IMR-90 (cell line): ENCODE measurements around the gene IL17C. TPM values are rescaled to one million over a fixed set of nuclear protein-coding genes. Genes with fewer than 3 reads are reported as not detected.

Experiments used
- ATAC-seq: fragments of 200-7000 bp; cut with Tn5 transposase; 2 replicates; pipeline ENCODE4 v1.9.1; 2020; ENCODE audit warnings: low read depth, mild to moderate bottlenecking, moderate library complexity
- BruUV-seq: library from RNA; stranded (reverse); fragments of 400-500 nt; replicated peaks from 2 replicates; lab custom pipeline; 2021; lab: Mats Ljungman, UMichigan
- CTCF ChIA-PET: fragments of 300-600 bp; formaldehyde crosslinking; extraction: SDS; loops from one replicate; lab custom pipeline; 2021; ENCODE audit warnings: antibody characterized with exemption; lab: Yijun Ruan, JAX
- POLR2A ChIA-PET: fragments of 300-600 bp; sonication (Branson Sonifier 250); formaldehyde crosslinking; loops from one replicate; lab custom pipeline; 2022; ENCODE audit warnings: antibody characterized with exemption; ENCODE audit not compliant: unreplicated experiment; lab: Charles Lee
- DNase-seq: peaks from one replicate; pipeline ENCODE4 v3.0.0; 2013
- H2AFZ ChIP-seq: replicated peaks from 2 replicates; pipeline ENCODE3; 2013; ENCODE audit warnings: low read length, mild to moderate bottlenecking; ENCODE audit not compliant: poor library complexity
- H2AK5ac ChIP-seq: 2 replicates; pipeline ENCODE4 v1.6.1; 2013; ENCODE audit warnings: low read depth, low read length, inconsistent platforms
- H2AK9ac ChIP-seq: replicated peaks from 2 replicates; pipeline ENCODE3; 2013; ENCODE audit warnings: mild to moderate bottlenecking, low read depth, low read length, moderate library complexity; ENCODE audit not compliant: poor library complexity
- H2BK120ac ChIP-seq: 2 replicates; pipeline ENCODE4 v1.6.1; 2013; ENCODE audit warnings: low read depth, low read length, inconsistent platforms
- H2BK15ac ChIP-seq: 3 replicates; pipeline ENCODE4 v1.6.1; 2013; ENCODE audit warnings: low read depth, low read length, inconsistent platforms
- H2BK20ac ChIP-seq: 2 replicates; pipeline ENCODE4 v1.6.1; 2013; ENCODE audit warnings: low read depth, mild to moderate bottlenecking, inconsistent platforms, low read length, moderate library complexity
- H2BK5ac ChIP-seq: 2 replicates; pipeline ENCODE4 v1.6.1; 2013; ENCODE audit warnings: mild to moderate bottlenecking, low read depth, low read length, inconsistent platforms; ENCODE audit not compliant: poor library complexity, severe bottlenecking
- H3K14ac ChIP-seq: replicated peaks from 2 replicates; pipeline ENCODE4 v1.6.1; 2013; ENCODE audit warnings: low read depth, low read length, inconsistent platforms
- H3K18ac ChIP-seq: 2 replicates; pipeline ENCODE4 v1.6.1; 2013; ENCODE audit warnings: low read depth, low read length, control low read depth
- H3K23ac ChIP-seq: 2 replicates; pipeline ENCODE4 v1.6.1; 2013; ENCODE audit warnings: low read depth, low read length, inconsistent platforms
- H3K27ac ChIP-seq: 2 replicates; pipeline ENCODE4 v1.5.1; 2013; ENCODE audit warnings: mild to moderate bottlenecking, control low read depth, low read length; ENCODE audit not compliant: insufficient read depth
- H3K27me3 ChIP-seq: 2 replicates; pipeline ENCODE4 v1.6.1; 2013; ENCODE audit warnings: low read length; ENCODE audit not compliant: control insufficient read depth, insufficient read depth
- H3K36me3 ChIP-seq: 2 replicates; pipeline ENCODE4 v1.6.1; 2013; ENCODE audit warnings: low read length, mixed read lengths; ENCODE audit not compliant: control insufficient read depth, insufficient read depth
- H3K4ac ChIP-seq: 2 replicates; pipeline ENCODE4 v1.6.1; 2013; ENCODE audit warnings: low read depth, low read length, inconsistent platforms
- H3K4me1 ChIP-seq: 2 replicates; pipeline ENCODE4 v1.6.1; 2013; ENCODE audit warnings: low read length, mixed read lengths; ENCODE audit not compliant: control insufficient read depth, insufficient read depth
- H3K4me2 ChIP-seq: 2 replicates; pipeline ENCODE4 v1.6.1; 2013; ENCODE audit warnings: low read depth, mild to moderate bottlenecking, control low read depth, low read length, moderate library complexity
- H3K4me3 ChIP-seq: 2 replicates; pipeline ENCODE4 v1.5.1; 2013; ENCODE audit warnings: low read depth, mild to moderate bottlenecking, control low read depth, low read length, moderate library complexity; ENCODE audit not compliant: insufficient read depth
- H3K56ac ChIP-seq: 2 replicates; pipeline ENCODE4 v1.6.1; 2013; ENCODE audit warnings: low read length, inconsistent platforms; ENCODE audit not compliant: insufficient read depth; ENCODE audit errors: extremely low read depth
- H3K79me1 ChIP-seq, 2 experiments: 2 replicates each; pipeline ENCODE4 v1.6.1; 2013; ENCODE audit warnings: low read length in 2 of 2, inconsistent platforms in 1 of 2, low read depth in 1 of 2
- H3K9ac ChIP-seq: 2 replicates; pipeline ENCODE4 v1.6.1; 2013; ENCODE audit warnings: low read depth, low read length, control low read depth
- H3K9me1 ChIP-seq: 2 replicates; pipeline ENCODE4 v1.6.1; 2013; ENCODE audit warnings: low read length, inconsistent platforms; ENCODE audit not compliant: insufficient read depth
- H3K9me3 ChIP-seq: 2 replicates; pipeline ENCODE4 v1.6.1; 2013; ENCODE audit warnings: low read length; ENCODE audit not compliant: control insufficient read depth, insufficient read depth
- H4K20me1 ChIP-seq: 2 replicates; pipeline ENCODE4 v1.6.1; 2013; ENCODE audit warnings: low read length, inconsistent platforms; ENCODE audit not compliant: insufficient read depth
- H4K5ac ChIP-seq: 2 replicates; pipeline ENCODE4 v1.6.1; 2013; ENCODE audit warnings: mild to moderate bottlenecking, low read depth, low read length, control low read depth
- H4K8ac ChIP-seq, 2 experiments: 2 replicates each; pipeline ENCODE4 v1.6.1; 2013; ENCODE audit warnings: low read depth in 2 of 2, low read length in 2 of 2, control low read depth in 1 of 2, inconsistent platforms in 1 of 2
- H4K91ac ChIP-seq: 2 replicates; pipeline ENCODE4 v1.6.1; 2013; ENCODE audit warnings: low read depth, low read length, inconsistent platforms; ENCODE audit not compliant: insufficient read depth
- CEBPB ChIP-seq: IDR thresholded peaks from 2 replicates; pipeline ENCODE4 v1.6.1; 2012; ENCODE audit warnings: low read depth, low read length, improper control_type of control experiment
- CHD1 ChIP-seq: IDR thresholded peaks from 2 replicates; pipeline ENCODE4 v1.6.1; 2012; ENCODE audit warnings: low read depth, low read length, improper control_type of control experiment
- FOS ChIP-seq: fragments of 150-350 bp; IDR thresholded peaks from 2 replicates; pipeline ENCODE4 v1.6.1; 2016; ENCODE audit warnings: low read depth, low read length
- SMC3 ChIP-seq: fragments of 150-350 bp; IDR thresholded peaks from 2 replicates; pipeline ENCODE4 v1.6.1; 2016; ENCODE audit warnings: low read depth, mild to moderate bottlenecking, antibody characterized with exemption, low read length, moderate library complexity
- WGBS, 2 experiments: methylation state at CpG; one replicate each; pipeline versions ENCODE4 v1.1.5 to v1.1.7; 2013; ENCODE audit warnings: missing lambda C conversion rate in 2 of 2; ENCODE audit not compliant: insufficient read length in 1 of 2; ENCODE audit errors: extremely low coverage in 2 of 2; 5-methylcytosine and 5-hydroxymethylcytosine counted together
- dilution Hi-C: fragments of 300-500 bp; cut with HindIII; formaldehyde crosslinking; loops from one replicate; pipeline ENCODE4 v1.14.3; 2018; ENCODE audit warnings: low sequenced_read_pairs; ENCODE audit not compliant: unreplicated experiment
- in situ Hi-C: fragments of 300-500 bp; cut with MboI; formaldehyde crosslinking; loops from 3 replicates; pipeline ENCODE4 v1.14.3; 2019; ENCODE audit warnings: low sequenced_read_pairs, inconsistent platforms, mixed read lengths
- intact Hi-C: fragments of 100-400 bp; cut with micrococcal nuclease; formaldehyde crosslinking; loops from 2 replicates; pipeline ENCODE4 v1.10.0; 2022
- polyA plus RNA-seq, 3 experiments: library from polyadenylated mRNA; depleted of rRNA; stranded (reverse); fragments of >200 nt; gene quantifications; 2 replicates each; pipeline ENCODE4 v1.2.3, GENCODE V29; 2012; ENCODE audit warnings: low replicate concordance in 1 of 3
- total RNA-seq: library from RNA; depleted of rRNA; stranded (reverse); fragments of >200 nt; gene quantifications from 2 replicates; pipeline ENCODE4 v1.2.3, GENCODE V29; 2012
- TF ChIP-seq, protein P1 (sequence below): fragments of 150-350 bp; IDR thresholded peaks from 2 replicates; pipeline ENCODE4 v1.6.1; 2017; ENCODE audit warnings: mild to moderate bottlenecking, antibody characterized with exemption, low read length, low read depth
- TF ChIP-seq, protein P2 (sequence below): fragments of 150-350 bp; IDR thresholded peaks from 2 replicates; pipeline ENCODE4 v1.6.1; 2016; ENCODE audit warnings: low read depth, mild to moderate bottlenecking, low read length, moderate library complexity, borderline replicate concordance

IL17C gene
- total and polyA plus RNA-seq, 2 of the 4 experiments (the other 2 are of a cell fraction), result 0.09 TPM; not detected in 1

DNA sequence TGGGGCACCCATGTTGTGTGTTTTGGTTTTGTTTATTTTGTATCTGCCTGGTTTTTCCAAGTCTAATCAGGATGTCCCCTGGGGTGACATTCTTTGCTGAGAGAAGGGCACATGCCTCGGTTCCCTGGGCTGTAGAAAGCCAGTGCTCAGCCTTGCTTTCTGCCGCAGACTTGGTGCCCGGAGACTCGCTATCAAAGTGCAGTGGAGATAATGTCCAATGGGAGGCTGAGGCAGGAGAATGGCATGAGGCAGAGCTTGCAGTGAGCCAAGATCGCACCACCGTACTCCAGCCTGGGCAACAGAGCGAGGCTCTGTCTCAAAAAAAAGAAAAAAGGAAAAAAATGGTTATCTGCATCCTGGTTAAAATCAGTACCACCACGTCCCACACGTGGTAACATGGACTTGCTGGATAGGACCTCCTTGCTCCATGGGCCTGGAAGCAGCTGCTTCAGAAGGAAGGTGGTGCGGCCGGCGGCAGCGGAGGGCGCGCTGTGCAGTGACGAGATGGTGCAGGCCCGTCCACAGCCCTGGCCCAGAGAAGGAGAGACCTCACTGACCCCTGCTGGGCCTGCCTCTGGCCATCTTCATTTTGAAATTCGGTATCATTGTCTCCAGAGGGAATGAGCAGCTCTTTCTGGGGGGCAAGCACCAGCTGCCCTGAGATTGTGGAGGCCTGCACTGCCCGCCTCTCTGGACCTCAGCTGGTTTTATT is 19.3 kb upstream of the IL17C start:
- Histone ChIP-seq H4K5ac (peak overlapping the region; percentile 51), H3K36me3 (peaks cover 29% of the 10 kb centered on the region), H3K27me3 (no peaks in the 10 kb centered on the region), H3K9ac (no peak overlapping the region), H2AFZ (no peak overlapping the region), H3K4me1 (peaks cover 29% of the 10 kb centered on the region), H3K9me1 (peaks cover 29% of the 10 kb centered on the region), H3K14ac (no peak overlapping the region), H3K79me1 (peaks cover 8 to 81% of the 10 kb centered on the region in 2 experiments), H2BK15ac (peak overlapping the region; percentile 29; the same call in 2 of the 3 replicates), H3K4me2 (no peak overlapping the region), H2AK9ac (peak overlapping the region; percentile 10), H3K18ac (peak overlapping the region; percentile 35; the same call in 1 of the 2 replicates), H2BK20ac (peak overlapping the region; percentile 62; the same call in 1 of the 2 replicates), H3K4me3 (no peak overlapping the region), H3K9me3 (no peaks in the 10 kb centered on the region), H4K8ac (peak overlapping the region; percentile 23 to 51; a peak in 3 of 4 replicates), H2BK5ac (peak overlapping the region; percentile 84), H2AK5ac (peak overlapping the region; percentile 88), H3K23ac (no peak overlapping the region), H4K20me1 (peaks cover 82% of the 10 kb centered on the region), H3K56ac (no peak overlapping the region), H4K91ac (peak overlapping the region; percentile 82), H3K27ac (no peak overlapping the region; the same call in 1 of the 2 replicates), H3K4ac (peak overlapping the region; percentile 68), H2BK120ac (peak overlapping the region; percentile 55; the same call in 1 of the 2 replicates)
- BruUV-seq, result no TSS peak
- ChIA-PET POLR2A (no interaction called here), CTCF (no interaction called here)
- ATAC-seq (no peak), DNase-seq (no peak)
- WGBS, 2 experiments, result 91% methylated on average over 11 of the region's 19 CpGs; no CpG with 5 or more reads in 1 of the 2 experiments
- in situ Hi-C loops (no loop called here), intact Hi-C loops (no loop called here), dilution Hi-C loops (no loop called here)
- TF ChIP-seq, protein P1, sequence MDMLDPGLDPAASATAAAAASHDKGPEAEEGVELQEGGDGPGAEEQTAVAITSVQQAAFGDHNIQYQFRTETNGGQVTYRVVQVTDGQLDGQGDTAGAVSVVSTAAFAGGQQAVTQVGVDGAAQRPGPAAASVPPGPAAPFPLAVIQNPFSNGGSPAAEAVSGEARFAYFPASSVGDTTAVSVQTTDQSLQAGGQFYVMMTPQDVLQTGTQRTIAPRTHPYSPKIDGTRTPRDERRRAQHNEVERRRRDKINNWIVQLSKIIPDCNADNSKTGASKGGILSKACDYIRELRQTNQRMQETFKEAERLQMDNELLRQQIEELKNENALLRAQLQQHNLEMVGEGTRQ, result no peak
- TF ChIP-seq FOS (no peak), CEBPB (no peak), SMC3 (no peak), CHD1 (no peak)
- TF ChIP-seq, protein P2, sequence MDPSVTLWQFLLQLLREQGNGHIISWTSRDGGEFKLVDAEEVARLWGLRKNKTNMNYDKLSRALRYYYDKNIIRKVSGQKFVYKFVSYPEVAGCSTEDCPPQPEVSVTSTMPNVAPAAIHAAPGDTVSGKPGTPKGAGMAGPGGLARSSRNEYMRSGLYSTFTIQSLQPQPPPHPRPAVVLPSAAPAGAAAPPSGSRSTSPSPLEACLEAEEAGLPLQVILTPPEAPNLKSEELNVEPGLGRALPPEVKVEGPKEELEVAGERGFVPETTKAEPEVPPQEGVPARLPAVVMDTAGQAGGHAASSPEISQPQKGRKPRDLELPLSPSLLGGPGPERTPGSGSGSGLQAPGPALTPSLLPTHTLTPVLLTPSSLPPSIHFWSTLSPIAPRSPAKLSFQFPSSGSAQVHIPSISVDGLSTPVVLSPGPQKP, result no peak
